ENCODE measurements around the gene C17orf100. TPM values are rescaled to one million over a fixed set of nuclear protein-coding genes. Genes with fewer than 3 reads are reported as not detected.

The C17orf100 gene
- total RNA-seq, 4 donors from 2014 or later: 0.81 to 3.3 (median 1.6) TPM

GRCh38 chr17:6683730-6684459, 32.3 kb downstream of the C17orf100 start:
- 94 to 97% methylated on average over 3 of the region's 3 CpGs for WGBS, 2 donors
- TF ChIP-seq, protein P1, sequence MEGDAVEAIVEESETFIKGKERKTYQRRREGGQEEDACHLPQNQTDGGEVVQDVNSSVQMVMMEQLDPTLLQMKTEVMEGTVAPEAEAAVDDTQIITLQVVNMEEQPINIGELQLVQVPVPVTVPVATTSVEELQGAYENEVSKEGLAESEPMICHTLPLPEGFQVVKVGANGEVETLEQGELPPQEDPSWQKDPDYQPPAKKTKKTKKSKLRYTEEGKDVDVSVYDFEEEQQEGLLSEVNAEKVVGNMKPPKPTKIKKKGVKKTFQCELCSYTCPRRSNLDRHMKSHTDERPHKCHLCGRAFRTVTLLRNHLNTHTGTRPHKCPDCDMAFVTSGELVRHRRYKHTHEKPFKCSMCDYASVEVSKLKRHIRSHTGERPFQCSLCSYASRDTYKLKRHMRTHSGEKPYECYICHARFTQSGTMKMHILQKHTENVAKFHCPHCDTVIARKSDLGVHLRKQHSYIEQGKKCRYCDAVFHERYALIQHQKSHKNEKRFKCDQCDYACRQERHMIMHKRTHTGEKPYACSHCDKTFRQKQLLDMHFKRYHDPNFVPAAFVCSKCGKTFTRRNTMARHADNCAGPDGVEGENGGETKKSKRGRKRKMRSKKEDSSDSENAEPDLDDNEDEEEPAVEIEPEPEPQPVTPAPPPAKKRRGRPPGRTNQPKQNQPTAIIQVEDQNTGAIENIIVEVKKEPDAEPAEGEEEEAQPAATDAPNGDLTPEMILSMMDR (IDR thresholded peaks at IDR 0.05): no peak
- no peak for TF ChIP-seq POLR2A (IDR thresholded peaks at IDR 0.05)
- intact Hi-C loops (cut with DNase I; ENCODE audit: low total_unique reads): no loop called here
- no peak for DNase-seq (ENCODE audit: low spot score in 2 of 2)
- H3K4me3 ChIP-seq (ENCODE audit: low read depth, poor library complexity, severe bottlenecking): no peak overlapping the region

- 72 to 83% methylated on average over 7 of the region's 7 CpGs for WGBS, 2 donors
- no peak overlapping the region for H3K4me3 ChIP-seq (ENCODE audit: low read depth, poor library complexity, severe bottlenecking)
- no peak for DNase-seq (ENCODE audit: low spot score in 2 of 2)
- TF ChIP-seq, protein P1 (IDR thresholded peaks at IDR 0.05): no peak
- TF ChIP-seq POLR2A (IDR thresholded peaks at IDR 0.05): no peak
- intact Hi-C loops (cut with DNase I; ENCODE audit: low total_unique reads): no loop called here
Measured at GRCh38 chr17:6684460-6684783, 32.9 kb downstream of the C17orf100 start.

- no peak for DNase-seq (ENCODE audit: low spot score in 2 of 2)
- intact Hi-C loops (cut with DNase I; ENCODE audit: low total_unique reads): no loop called here
- no peak for TF ChIP-seq POLR2A (IDR thresholded peaks at IDR 0.05)
- TF ChIP-seq, protein P1 (IDR thresholded peaks at IDR 0.05): no peak
- 88 to 93% methylated on average over 14 of the region's 14 CpGs for WGBS, 2 donors
- no peak overlapping the region for H3K4me3 ChIP-seq (ENCODE audit: low read depth, poor library complexity, severe bottlenecking)
Measured at GRCh38 chr17:6684881-6685767, 33.6 kb downstream of the C17orf100 start.

GRCh38 chr17:6686026-6686425, 34.5 kb downstream of the C17orf100 start:
- no peak overlapping the region for H3K4me3 ChIP-seq (ENCODE audit: low read depth, poor library complexity, severe bottlenecking)
- WGBS, 2 donors: 79 to 90% methylated on average over 4 of the region's 4 CpGs
- TF ChIP-seq, protein P1 (IDR thresholded peaks at IDR 0.05): no peak
- no peak for TF ChIP-seq POLR2A (IDR thresholded peaks at IDR 0.05)
- intact Hi-C loops (cut with DNase I; ENCODE audit: low total_unique reads): no loop called here
- no peak for DNase-seq (ENCODE audit: low spot score in 2 of 2)

DNA sequence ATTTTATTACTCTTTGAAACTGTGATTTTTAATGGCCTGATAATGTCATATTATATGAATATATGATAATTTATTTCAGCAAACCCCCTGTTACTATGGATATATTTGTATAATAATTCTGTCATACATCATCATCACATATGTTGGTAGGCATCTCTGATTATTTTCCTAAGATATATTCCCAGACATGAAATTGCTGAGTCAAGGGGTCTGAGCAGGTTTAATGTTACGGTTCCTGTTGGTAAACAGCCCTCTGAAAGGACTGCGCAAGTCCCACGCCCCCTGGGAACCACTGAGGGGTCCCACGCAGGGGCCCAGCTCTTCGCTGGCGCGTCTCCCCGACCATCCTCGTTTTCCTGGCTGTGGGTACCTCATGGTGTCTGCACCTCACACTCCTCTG, 37.4 kb downstream of the C17orf100 start:
- intact Hi-C loops (cut with DNase I; ENCODE audit: low total_unique reads): no loop called here
- TF ChIP-seq POLR2A (IDR thresholded peaks at IDR 0.05): no peak
- TF ChIP-seq, protein P1 (IDR thresholded peaks at IDR 0.05): no peak
- H3K4me3 ChIP-seq (ENCODE audit: low read depth, poor library complexity, severe bottlenecking): no peak overlapping the region
- WGBS, 2 donors: 82 to 87% methylated on average over 9 of the region's 9 CpGs
- no peak for DNase-seq (ENCODE audit: low spot score in 2 of 2)

All from lower leg skin (tissue), 4 donors.